ENCODE results near the gene RBM34.

The RBM34 gene

GRCh38 chr1:235199441-235199840, 38.4 kb upstream of the RBM34 start:
- DNase-seq (ENCODE audit: low spot score) = no peak
- Histone ChIP-seq H3K9me3 (ENCODE audit: severe bottlenecking) (no peaks in the 10 kb centered on the region), H3K4me3 (ENCODE audit: severe bottlenecking) (no peak overlapping the region), H3K27ac (ENCODE audit: poor library complexity, severe bottlenecking) (no peak overlapping the region), H3K27me3 (ENCODE audit: insufficient read depth, poor library complexity, severe bottlenecking) (no peaks in the 10 kb centered on the region), H3K36me3 (ENCODE audit: low read depth) (peaks cover 14% of the 10 kb centered on the region), H3K4me1 (ENCODE audit: insufficient read depth, poor library complexity, severe bottlenecking) (no peaks in the 10 kb centered on the region)
- ATAC-seq (ENCODE audit: low read depth) = no peak
- TF ChIP-seq, protein P1, sequence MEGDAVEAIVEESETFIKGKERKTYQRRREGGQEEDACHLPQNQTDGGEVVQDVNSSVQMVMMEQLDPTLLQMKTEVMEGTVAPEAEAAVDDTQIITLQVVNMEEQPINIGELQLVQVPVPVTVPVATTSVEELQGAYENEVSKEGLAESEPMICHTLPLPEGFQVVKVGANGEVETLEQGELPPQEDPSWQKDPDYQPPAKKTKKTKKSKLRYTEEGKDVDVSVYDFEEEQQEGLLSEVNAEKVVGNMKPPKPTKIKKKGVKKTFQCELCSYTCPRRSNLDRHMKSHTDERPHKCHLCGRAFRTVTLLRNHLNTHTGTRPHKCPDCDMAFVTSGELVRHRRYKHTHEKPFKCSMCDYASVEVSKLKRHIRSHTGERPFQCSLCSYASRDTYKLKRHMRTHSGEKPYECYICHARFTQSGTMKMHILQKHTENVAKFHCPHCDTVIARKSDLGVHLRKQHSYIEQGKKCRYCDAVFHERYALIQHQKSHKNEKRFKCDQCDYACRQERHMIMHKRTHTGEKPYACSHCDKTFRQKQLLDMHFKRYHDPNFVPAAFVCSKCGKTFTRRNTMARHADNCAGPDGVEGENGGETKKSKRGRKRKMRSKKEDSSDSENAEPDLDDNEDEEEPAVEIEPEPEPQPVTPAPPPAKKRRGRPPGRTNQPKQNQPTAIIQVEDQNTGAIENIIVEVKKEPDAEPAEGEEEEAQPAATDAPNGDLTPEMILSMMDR (IDR thresholded peaks at IDR 0.05; ENCODE audit: poor library complexity, severe bottlenecking) = no peak

DNA sequence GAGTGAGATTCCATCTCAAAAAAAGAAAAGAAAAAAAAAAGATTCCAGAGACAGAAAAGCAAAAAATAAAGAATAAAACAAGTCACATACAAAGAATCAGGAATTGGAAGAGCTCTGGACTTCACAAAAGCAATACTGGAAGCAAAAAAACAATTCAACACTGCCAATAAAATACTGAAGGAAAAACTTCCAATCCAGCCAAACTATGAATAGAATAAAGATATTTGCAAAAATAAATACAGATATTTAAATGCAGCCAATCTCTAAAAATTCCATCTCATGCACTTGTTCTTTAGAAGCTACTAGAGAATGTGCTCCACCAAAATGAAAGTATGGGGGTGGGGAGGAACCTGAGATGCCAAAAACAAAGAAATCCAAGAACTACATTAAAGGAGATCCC, 29.4 kb upstream of the RBM34 start:
- DNase-seq (ENCODE audit: low spot score) = no peak
- Histone ChIP-seq H3K9me3 (ENCODE audit: severe bottlenecking) (no peaks in the 10 kb centered on the region), H3K4me1 (ENCODE audit: insufficient read depth, poor library complexity, severe bottlenecking) (no peaks in the 10 kb centered on the region), H3K27ac (ENCODE audit: poor library complexity, severe bottlenecking) (no peak overlapping the region), H3K4me3 (ENCODE audit: severe bottlenecking) (no peak overlapping the region), H3K36me3 (ENCODE audit: low read depth) (peaks cover 32% of the 10 kb centered on the region), H3K27me3 (ENCODE audit: insufficient read depth, poor library complexity, severe bottlenecking) (no peaks in the 10 kb centered on the region)
- ATAC-seq (ENCODE audit: low read depth) = no peak
- TF ChIP-seq, protein P1 (IDR thresholded peaks at IDR 0.05; ENCODE audit: poor library complexity, severe bottlenecking) = no peak

DNA sequence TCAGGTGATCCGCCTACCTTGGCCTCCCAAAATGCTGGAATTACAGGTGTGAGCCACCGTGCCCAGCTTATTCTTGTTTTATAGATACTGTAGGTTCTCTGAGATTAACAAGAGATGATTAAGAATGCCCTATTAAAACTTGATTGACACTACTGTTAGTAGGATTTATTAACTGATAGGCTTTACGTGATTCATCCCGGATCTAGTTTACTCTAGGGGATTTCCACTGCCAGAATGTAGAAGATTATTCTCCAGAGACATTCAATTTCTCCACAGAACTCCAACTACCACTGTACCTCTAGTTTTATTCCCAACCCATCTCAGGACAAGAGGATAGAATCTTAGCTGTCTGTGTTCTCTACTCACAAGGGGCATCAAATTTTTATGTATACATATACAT, 26.3 kb upstream of the RBM34 start:
- Histone ChIP-seq H3K4me3 (ENCODE audit: severe bottlenecking) (no peak overlapping the region), H3K36me3 (ENCODE audit: low read depth) (peaks cover 21% of the 10 kb centered on the region), H3K27ac (ENCODE audit: poor library complexity, severe bottlenecking) (no peak overlapping the region), H3K4me1 (ENCODE audit: insufficient read depth, poor library complexity, severe bottlenecking) (no peaks in the 10 kb centered on the region), H3K9me3 (ENCODE audit: severe bottlenecking) (no peaks in the 10 kb centered on the region), H3K27me3 (ENCODE audit: insufficient read depth, poor library complexity, severe bottlenecking) (no peaks in the 10 kb centered on the region)
- DNase-seq (ENCODE audit: low spot score) (no peak), ATAC-seq (ENCODE audit: low read depth) (no peak)
- TF ChIP-seq, protein P1 (IDR thresholded peaks at IDR 0.05; ENCODE audit: poor library complexity, severe bottlenecking) = no peak

DNA sequence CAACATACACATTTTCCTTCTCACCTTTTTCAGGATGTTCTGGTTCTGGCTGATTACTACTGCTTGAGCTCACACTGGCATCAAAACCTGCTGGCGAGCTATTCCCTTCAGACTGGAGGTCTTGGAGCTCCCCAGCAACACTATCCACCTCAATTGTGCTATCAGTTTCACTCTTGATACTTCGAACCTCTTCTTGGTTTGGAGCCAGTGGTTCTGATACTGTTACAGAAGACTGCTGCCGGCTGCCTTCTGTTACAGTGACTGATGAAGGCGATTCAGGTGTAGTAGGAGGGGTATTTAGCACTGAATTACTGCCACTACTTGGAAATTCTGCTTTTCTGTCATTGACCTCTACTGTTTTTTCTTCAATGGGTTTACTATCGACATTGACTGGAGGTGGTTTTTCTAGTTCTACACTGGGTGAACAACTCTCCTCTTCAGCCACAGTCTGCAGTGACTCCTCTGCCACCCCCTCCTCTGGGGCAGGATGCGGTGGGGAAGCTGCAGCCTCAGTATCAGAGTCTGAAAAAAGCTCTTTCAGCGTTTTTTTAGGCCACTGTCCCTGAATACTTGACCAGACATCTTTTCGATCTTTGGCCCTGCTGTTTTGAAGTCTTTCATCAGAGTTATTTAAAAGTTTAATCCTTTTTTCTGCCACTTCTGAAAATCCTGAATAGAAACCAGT, 20.7 kb upstream of the RBM34 start:
- Histone ChIP-seq H3K4me3 (ENCODE audit: severe bottlenecking) (no peak overlapping the region), H3K27me3 (ENCODE audit: insufficient read depth, poor library complexity, severe bottlenecking) (no peaks in the 10 kb centered on the region), H3K9me3 (ENCODE audit: severe bottlenecking) (no peaks in the 10 kb centered on the region), H3K4me1 (ENCODE audit: insufficient read depth, poor library complexity, severe bottlenecking) (no peaks in the 10 kb centered on the region), H3K36me3 (ENCODE audit: low read depth) (peaks cover 44% of the 10 kb centered on the region), H3K27ac (ENCODE audit: poor library complexity, severe bottlenecking) (no peak overlapping the region)
- no peak for DNase-seq (ENCODE audit: low spot score)
- TF ChIP-seq, protein P1 (IDR thresholded peaks at IDR 0.05; ENCODE audit: poor library complexity, severe bottlenecking) = no peak
- ATAC-seq (ENCODE audit: low read depth) = no peak

GRCh38 chr1:235180916-235181460, 19.9 kb upstream of the RBM34 start:
- H3K27me3 ChIP-seq (ENCODE audit: insufficient read depth, poor library complexity, severe bottlenecking) = no peaks in the 10 kb centered on the region
- H3K4me1 ChIP-seq (ENCODE audit: insufficient read depth, poor library complexity, severe bottlenecking) = no peaks in the 10 kb centered on the region
- H3K27ac ChIP-seq (ENCODE audit: poor library complexity, severe bottlenecking) = no peak overlapping the region
- DNase-seq (ENCODE audit: low spot score) (no peak), ATAC-seq (ENCODE audit: low read depth) (no peak)
- H3K4me3 ChIP-seq (ENCODE audit: severe bottlenecking) = no peak overlapping the region
- TF ChIP-seq, protein P1 (IDR thresholded peaks at IDR 0.05; ENCODE audit: poor library complexity, severe bottlenecking) = no peak
- H3K36me3 ChIP-seq (ENCODE audit: low read depth) = peaks cover 44% of the 10 kb centered on the region
- no peaks in the 10 kb centered on the region for H3K9me3 ChIP-seq (ENCODE audit: severe bottlenecking)
